Measurements from ENCODE around the gene DNAH1.

GRCh38 chr3:52447512-52448355, 131.6 kb downstream of the DNAH1 start:
- no peak for TF ChIP-seq CBFB (CRISPR knock-in tag; IDR thresholded peaks at IDR 0.05)
- no peak for TF ChIP-seq ZFP41 (CRISPR knock-in tag; IDR thresholded peaks at IDR 0.05; ENCODE audit: borderline replicate concordance)
- TF ChIP-seq POLR2AphosphoS5 (IDR thresholded peaks at IDR 0.05; ENCODE audit: low read depth, low read length): no peak
- no peak for TF ChIP-seq NFRKB (IDR thresholded peaks at IDR 0.05)
- no peak for TF ChIP-seq FOXP4 (CRISPR knock-in tag; IDR thresholded peaks at IDR 0.05)
- TF ChIP-seq, protein P1, sequence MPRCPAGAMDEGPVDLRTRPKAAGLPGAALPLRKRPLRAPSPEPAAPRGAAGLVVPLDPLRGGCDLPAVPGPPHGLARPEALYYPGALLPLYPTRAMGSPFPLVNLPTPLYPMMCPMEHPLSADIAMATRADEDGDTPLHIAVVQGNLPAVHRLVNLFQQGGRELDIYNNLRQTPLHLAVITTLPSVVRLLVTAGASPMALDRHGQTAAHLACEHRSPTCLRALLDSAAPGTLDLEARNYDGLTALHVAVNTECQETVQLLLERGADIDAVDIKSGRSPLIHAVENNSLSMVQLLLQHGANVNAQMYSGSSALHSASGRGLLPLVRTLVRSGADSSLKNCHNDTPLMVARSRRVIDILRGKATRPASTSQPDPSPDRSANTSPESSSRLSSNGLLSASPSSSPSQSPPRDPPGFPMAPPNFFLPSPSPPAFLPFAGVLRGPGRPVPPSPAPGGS (CRISPR knock-in tag; IDR thresholded peaks at IDR 0.05): no peak
- TF ChIP-seq ZSCAN12 (CRISPR knock-in tag; IDR thresholded peaks at IDR 0.05): no peak
- no peak for TF ChIP-seq ZC3H13 (CRISPR knock-in tag; IDR thresholded peaks at IDR 0.05)
- TF ChIP-seq, protein P2, sequence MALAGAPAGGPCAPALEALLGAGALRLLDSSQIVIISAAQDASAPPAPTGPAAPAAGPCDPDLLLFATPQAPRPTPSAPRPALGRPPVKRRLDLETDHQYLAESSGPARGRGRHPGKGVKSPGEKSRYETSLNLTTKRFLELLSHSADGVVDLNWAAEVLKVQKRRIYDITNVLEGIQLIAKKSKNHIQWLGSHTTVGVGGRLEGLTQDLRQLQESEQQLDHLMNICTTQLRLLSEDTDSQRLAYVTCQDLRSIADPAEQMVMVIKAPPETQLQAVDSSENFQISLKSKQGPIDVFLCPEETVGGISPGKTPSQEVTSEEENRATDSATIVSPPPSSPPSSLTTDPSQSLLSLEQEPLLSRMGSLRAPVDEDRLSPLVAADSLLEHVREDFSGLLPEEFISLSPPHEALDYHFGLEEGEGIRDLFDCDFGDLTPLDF (CRISPR knock-in tag; IDR thresholded peaks at IDR 0.05): no peak
